Measurements from ENCODE around the gene TMEM245. TPM values are rescaled to one million over a fixed set of nuclear protein-coding genes. Genes with fewer than 3 reads are reported as not detected.
"Not testable (repeated sequence)": the region's sequence is repeated elsewhere in the genome, so short reads cannot be mapped to it uniquely, and the experiment has no call there.

The TMEM245 gene
- total RNA-seq, 4 donors from 2014 or later: 14.0 to 78.8 (median 68.3) TPM

GRCh38 chr9:108983885-108984284 is 135.9 kb downstream of the TMEM245 start:
- Histone ChIP-seq H3K4me1 (no peaks in the 10 kb centered on the region), H3K27ac (no peak overlapping the region), H3K36me3 (no peaks in the 10 kb centered on the region), H3K27me3 (no peaks in the 10 kb centered on the region), H3K9me3 (no peaks in the 10 kb centered on the region), H3K4me3 (no peak overlapping the region)
- no peak for DNase-seq
- TF ChIP-seq POLR2A (IDR thresholded peaks at IDR 0.05) (no peak), CTCF (IDR thresholded peaks at IDR 0.05) (no peak)

DNA sequence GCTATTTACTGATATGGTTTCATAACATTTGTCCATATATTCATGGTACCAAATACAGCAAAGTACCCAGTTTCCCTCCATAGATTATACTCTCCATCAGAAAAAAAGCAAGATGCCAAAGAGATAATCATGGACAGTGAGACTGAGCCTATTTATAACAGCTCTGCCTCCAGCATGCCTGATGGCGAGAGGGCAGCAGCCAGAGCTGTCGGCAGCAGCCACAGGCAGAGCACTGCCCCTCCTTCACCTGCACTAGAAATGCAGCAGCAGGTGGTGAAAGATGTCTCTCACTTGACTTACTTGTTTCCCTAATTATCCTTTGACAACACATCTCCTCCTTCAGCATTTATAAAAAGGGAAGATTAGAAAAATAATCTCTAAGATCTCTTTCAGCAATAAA is 138.9 kb downstream of the TMEM245 start:
- H3K36me3 ChIP-seq: no peaks in the 10 kb centered on the region
- no peaks in the 10 kb centered on the region for H3K9me3 ChIP-seq
- no peak for TF ChIP-seq POLR2A (IDR thresholded peaks at IDR 0.05)
- TF ChIP-seq CTCF (IDR thresholded peaks at IDR 0.05): no peak

DNA sequence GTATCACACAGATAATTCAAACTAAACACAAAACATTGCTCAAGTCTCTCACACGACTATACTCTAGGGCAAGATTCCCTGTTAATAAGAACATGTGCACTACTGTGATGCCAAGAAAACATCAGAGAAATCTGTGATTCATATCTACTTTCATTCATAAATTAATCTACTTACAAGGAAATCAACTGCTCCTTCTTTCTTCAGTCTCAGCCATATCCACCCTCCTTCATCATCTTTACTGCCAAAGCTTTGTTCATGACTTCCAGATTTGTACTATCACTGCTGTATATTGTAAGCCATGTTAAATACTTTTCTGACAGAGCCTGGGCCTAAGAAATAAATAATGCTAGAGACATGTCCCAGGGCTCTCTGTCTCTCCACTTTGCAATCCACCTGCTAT is 141.5 kb downstream of the TMEM245 start:
- TF ChIP-seq CTCF (IDR thresholded peaks at IDR 0.05) (no peak), POLR2A (IDR thresholded peaks at IDR 0.05) (no peak)
- no peaks in the 10 kb centered on the region for H3K9me3 ChIP-seq
- no peak for DNase-seq
- no peaks in the 10 kb centered on the region for H3K36me3 ChIP-seq
- no peak overlapping the region for H3K27ac ChIP-seq
- no peak overlapping the region for H3K4me3 ChIP-seq
- no peaks in the 10 kb centered on the region for H3K4me1 ChIP-seq
- no peaks in the 10 kb centered on the region for H3K27me3 ChIP-seq

More for the DNA sequence above, 138.9 kb downstream of the TMEM245 start:
- no peak overlapping the region for H3K4me3 ChIP-seq
- no peak for DNase-seq
- H3K27ac ChIP-seq: no peak overlapping the region
- H3K27me3 ChIP-seq: no peaks in the 10 kb centered on the region
- no peaks in the 10 kb centered on the region for H3K4me1 ChIP-seq

DNA sequence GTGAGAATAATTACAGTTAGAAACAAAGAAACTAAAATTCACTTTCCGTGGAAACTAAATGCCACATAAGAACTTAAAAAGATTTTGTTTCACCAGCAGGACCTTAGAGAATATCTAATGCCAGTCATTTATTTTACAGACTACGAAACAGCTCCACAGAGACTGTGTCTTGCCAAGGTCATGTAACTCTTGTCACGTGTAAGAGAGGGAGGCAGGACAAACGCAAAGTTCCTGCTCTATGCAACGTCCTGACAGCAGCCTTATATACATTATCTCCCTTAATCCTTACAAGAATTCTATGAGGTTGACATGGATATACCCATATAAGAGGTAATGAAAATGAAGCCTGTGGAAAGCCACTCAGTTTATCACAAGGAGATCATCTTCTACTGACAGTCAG is 145.9 kb downstream of the TMEM245 start:
- Histone ChIP-seq H3K4me3 (no peak overlapping the region), H3K36me3 (no peaks in the 10 kb centered on the region), H3K27ac (no peak overlapping the region), H3K27me3 (no peaks in the 10 kb centered on the region), H3K9me3 (no peaks in the 10 kb centered on the region), H3K4me1 (no peaks in the 10 kb centered on the region)
- DNase-seq: no peak
- TF ChIP-seq POLR2A (IDR thresholded peaks at IDR 0.05): no peak
- TF ChIP-seq CTCF (IDR thresholded peaks at IDR 0.05): no peak

- no peak for DNase-seq
- Histone ChIP-seq H3K4me3 (no peak overlapping the region), H3K27ac (no peak overlapping the region), H3K27me3 (no peaks in the 10 kb centered on the region), H3K4me1 (no peaks in the 10 kb centered on the region), H3K9me3 (no peaks in the 10 kb centered on the region), H3K36me3 (no peaks in the 10 kb centered on the region)
- TF ChIP-seq POLR2A (IDR thresholded peaks at IDR 0.05) (no peak), CTCF (IDR thresholded peaks at IDR 0.05) (no peak)
These were observed 147.0 kb downstream of the TMEM245 start for GRCh38 chr9:108972626-108973209.

- H3K9me3 ChIP-seq: no peaks in the 10 kb centered on the region
- no peaks in the 10 kb centered on the region for H3K36me3 ChIP-seq
- no peak overlapping the region for H3K27ac ChIP-seq
- TF ChIP-seq CTCF (IDR thresholded peaks at IDR 0.05): no peak
- no peak for TF ChIP-seq POLR2A (IDR thresholded peaks at IDR 0.05)
- no peak overlapping the region for H3K4me3 ChIP-seq
- DNase-seq: no peak
- H3K27me3 ChIP-seq: no peaks in the 10 kb centered on the region
- H3K4me1 ChIP-seq: no peaks in the 10 kb centered on the region
These were observed 147.6 kb downstream of the TMEM245 start for GRCh38 chr9:108972186-108972585.

DNA sequence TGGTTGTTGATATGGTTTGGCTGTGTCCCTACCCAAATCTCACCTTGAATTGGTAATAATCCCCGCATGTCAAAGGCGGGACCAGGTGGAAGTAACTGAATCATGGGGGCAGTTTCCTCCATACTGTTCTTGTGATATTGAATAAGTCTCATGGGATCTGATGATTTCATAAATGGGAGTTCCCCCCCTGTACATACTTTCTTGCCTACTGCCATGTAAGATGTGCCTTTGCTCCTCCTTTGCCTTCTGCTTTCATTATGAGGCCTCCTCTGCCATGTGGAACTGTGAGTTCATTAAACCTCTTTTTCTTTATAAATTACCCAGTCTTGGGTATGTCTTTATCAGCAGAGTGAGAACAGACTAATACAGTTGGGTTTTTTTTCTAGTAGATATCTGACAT is 148.4 kb downstream of the TMEM245 start:
- DNase-seq, H3K4me1 ChIP-seq, H3K27me3 ChIP-seq, H3K9me3 ChIP-seq, H3K4me3 ChIP-seq, H3K36me3 ChIP-seq, H3K27ac ChIP-seq: not testable (repeated sequence)
